Ishikawa (cell line): Measurements from ENCODE around the gene PMAIP1.

Experiments used
- CEBPB ChIP-seq: IDR thresholded peaks from 2 replicates; pipeline ENCODE4 v1.6.1; 2012
- CREB1 ChIP-seq: IDR thresholded peaks from 2 replicates; pipeline ENCODE4 v1.6.1; 2012; ENCODE audit warnings: low read depth
- EGR1 ChIP-seq: IDR thresholded peaks from 2 replicates; pipeline ENCODE4 v1.6.1; 2012
- EP300 ChIP-seq: IDR thresholded peaks from 2 replicates; pipeline ENCODE4 v1.6.1; 2012; ENCODE audit warnings: borderline replicate concordance
- FOXM1 ChIP-seq: IDR thresholded peaks from 2 replicates; pipeline ENCODE4 v1.6.1; 2012; ENCODE audit warnings: low read depth, borderline replicate concordance
- NFIC ChIP-seq: IDR thresholded peaks from 2 replicates; pipeline ENCODE4 v1.6.1; 2012
- RAD21 ChIP-seq: IDR thresholded peaks from 2 replicates; pipeline ENCODE4 v1.6.1; 2012; ENCODE audit warnings: low read depth
- TAF1 ChIP-seq: IDR thresholded peaks from 2 replicates; pipeline ENCODE4 v1.6.1; 2012; ENCODE audit warnings: low read depth, mild to moderate bottlenecking
- TCF12 ChIP-seq: IDR thresholded peaks from 2 replicates; pipeline ENCODE4 v1.6.1; 2012; ENCODE audit warnings: low read depth
- YY1 ChIP-seq: IDR thresholded peaks from 2 replicates; pipeline ENCODE4 v1.6.1; 2012; ENCODE audit warnings: low read depth
- ZBTB7A ChIP-seq: IDR thresholded peaks from 2 replicates; pipeline ENCODE4 v1.6.1; 2012; ENCODE audit warnings: low read depth
- TF ChIP-seq, protein P1 (sequence below): IDR thresholded peaks from 2 replicates; pipeline ENCODE4 v1.6.1; 2012
- TF ChIP-seq, protein P2 (sequence below): IDR thresholded peaks from 2 replicates; pipeline ENCODE4 v1.6.1; 2012
- TF ChIP-seq, protein P3 (sequence below): IDR thresholded peaks from 2 replicates; pipeline ENCODE4 v1.6.1; 2012; ENCODE audit warnings: low read depth, mild to moderate bottlenecking

DNA sequence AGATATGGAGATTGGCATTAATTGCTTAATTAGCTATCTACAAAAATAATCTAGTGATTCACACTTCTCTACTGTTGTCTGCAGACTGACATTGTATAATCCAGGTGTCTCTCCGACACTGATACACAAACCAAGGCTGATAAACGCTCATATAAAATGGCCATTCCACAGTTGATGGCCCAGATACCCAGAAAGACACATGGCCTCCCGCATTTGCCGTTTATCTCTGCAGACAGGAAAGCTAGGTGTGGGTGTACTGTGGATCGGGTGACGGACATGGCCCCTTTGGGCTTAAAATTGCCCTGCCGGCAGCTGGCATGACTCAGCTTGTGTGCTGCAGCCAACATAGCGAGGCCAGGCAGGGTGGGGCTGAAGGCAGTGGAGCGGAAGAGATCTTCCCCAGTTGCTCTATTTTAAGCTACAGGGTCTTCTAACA lies 18.5 kb downstream of the PMAIP1 start:
- TF ChIP-seq NFIC (peak; percentile 51), EP300 (peak; percentile 52; the same call in 1 of the 2 replicates), TAF1 (no peak), FOXM1 (no peak), EGR1 (no peak), ZBTB7A (no peak), TCF12 (peak; percentile 70), RAD21 (no peak; the same call in 1 of the 2 replicates), CEBPB (no peak), YY1 (peak; percentile 40; the same call in 1 of the 2 replicates), CREB1 (no peak)
- TF ChIP-seq, protein P1, sequence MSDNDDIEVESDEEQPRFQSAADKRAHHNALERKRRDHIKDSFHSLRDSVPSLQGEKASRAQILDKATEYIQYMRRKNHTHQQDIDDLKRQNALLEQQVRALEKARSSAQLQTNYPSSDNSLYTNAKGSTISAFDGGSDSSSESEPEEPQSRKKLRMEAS, result peak; percentile 26
- TF ChIP-seq, protein P2, sequence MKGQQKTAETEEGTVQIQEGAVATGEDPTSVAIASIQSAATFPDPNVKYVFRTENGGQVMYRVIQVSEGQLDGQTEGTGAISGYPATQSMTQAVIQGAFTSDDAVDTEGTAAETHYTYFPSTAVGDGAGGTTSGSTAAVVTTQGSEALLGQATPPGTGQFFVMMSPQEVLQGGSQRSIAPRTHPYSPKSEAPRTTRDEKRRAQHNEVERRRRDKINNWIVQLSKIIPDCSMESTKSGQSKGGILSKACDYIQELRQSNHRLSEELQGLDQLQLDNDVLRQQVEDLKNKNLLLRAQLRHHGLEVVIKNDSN, result no peak
- TF ChIP-seq, protein P3, sequence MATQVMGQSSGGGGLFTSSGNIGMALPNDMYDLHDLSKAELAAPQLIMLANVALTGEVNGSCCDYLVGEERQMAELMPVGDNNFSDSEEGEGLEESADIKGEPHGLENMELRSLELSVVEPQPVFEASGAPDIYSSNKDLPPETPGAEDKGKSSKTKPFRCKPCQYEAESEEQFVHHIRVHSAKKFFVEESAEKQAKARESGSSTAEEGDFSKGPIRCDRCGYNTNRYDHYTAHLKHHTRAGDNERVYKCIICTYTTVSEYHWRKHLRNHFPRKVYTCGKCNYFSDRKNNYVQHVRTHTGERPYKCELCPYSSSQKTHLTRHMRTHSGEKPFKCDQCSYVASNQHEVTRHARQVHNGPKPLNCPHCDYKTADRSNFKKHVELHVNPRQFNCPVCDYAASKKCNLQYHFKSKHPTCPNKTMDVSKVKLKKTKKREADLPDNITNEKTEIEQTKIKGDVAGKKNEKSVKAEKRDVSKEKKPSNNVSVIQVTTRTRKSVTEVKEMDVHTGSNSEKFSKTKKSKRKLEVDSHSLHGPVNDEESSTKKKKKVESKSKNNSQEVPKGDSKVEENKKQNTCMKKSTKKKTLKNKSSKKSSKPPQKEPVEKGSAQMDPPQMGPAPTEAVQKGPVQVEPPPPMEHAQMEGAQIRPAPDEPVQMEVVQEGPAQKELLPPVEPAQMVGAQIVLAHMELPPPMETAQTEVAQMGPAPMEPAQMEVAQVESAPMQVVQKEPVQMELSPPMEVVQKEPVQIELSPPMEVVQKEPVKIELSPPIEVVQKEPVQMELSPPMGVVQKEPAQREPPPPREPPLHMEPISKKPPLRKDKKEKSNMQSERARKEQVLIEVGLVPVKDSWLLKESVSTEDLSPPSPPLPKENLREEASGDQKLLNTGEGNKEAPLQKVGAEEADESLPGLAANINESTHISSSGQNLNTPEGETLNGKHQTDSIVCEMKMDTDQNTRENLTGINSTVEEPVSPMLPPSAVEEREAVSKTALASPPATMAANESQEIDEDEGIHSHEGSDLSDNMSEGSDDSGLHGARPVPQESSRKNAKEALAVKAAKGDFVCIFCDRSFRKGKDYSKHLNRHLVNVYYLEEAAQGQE, result no peak
